Type B pancreatic cell (in vitro differentiated cells): ENCODE data around the gene THYN1. TPM values are rescaled to one million over a fixed set of nuclear protein-coding genes. Genes with fewer than 3 reads are reported as not detected.
"Not testable (repeated sequence)": the region's sequence is repeated elsewhere in the genome, so short reads cannot be mapped to it uniquely, and the experiment has no call there.

Experiments used
- DNase-seq: peaks from one replicate; pipeline ENCODE4 v3.0.0; 2021; ENCODE audit warnings: mixed read lengths; ENCODE audit not compliant: unreplicated experiment; ENCODE audit errors: extremely low spot score
- H3K27ac Mint-ChIP-seq: 2 replicates; pipeline ENCODE4 v1.8.0; 2021; ENCODE audit warnings: mild to moderate bottlenecking, mixed read lengths
- H3K27me3 Mint-ChIP-seq: 2 replicates; pipeline ENCODE4 v1.8.0; 2021; ENCODE audit warnings: mixed read lengths
- H3K36me3 Mint-ChIP-seq: 2 replicates; pipeline ENCODE4 v1.8.0; 2021; ENCODE audit warnings: mixed read lengths
- H3K4me1 Mint-ChIP-seq: one replicate; pipeline ENCODE4 v1.8.0; 2021; ENCODE audit warnings: mixed read lengths; ENCODE audit not compliant: unreplicated experiment
- H3K4me3 Mint-ChIP-seq: 2 replicates; pipeline ENCODE4 v1.8.0; 2021; ENCODE audit warnings: mild to moderate bottlenecking, mixed read lengths
- H3K9me3 Mint-ChIP-seq: 2 replicates; pipeline ENCODE4 v1.8.0; 2021; ENCODE audit warnings: mixed read lengths
- CTCF ChIP-seq: fragments of 200-600 bp; sonication (generic); conservative IDR thresholded peaks from 2 replicates; pipeline ENCODE4 v1.5.0; 2021; ENCODE audit warnings: antibody characterized with exemption, mild to moderate bottlenecking
- total RNA-seq: library from RNA; stranded (reverse); gene quantifications from 2 replicates; pipeline ENCODE4 v1.2.1, GENCODE V29; 2021; ENCODE audit warnings: low replicate concordance

Gene THYN1
- total RNA-seq, 1 donor from 2014 or later, result 44.3 TPM

GRCh38 chr11:134257101-134257500, 3.9 kb upstream of the THYN1 start:
- H3K27me3 Mint-ChIP-seq, result no peaks in the 10 kb centered on the region
- H3K27ac Mint-ChIP-seq, result no peak overlapping the region
- no peak overlapping the region for H3K4me3 Mint-ChIP-seq
- no peaks in the 10 kb centered on the region for H3K9me3 Mint-ChIP-seq
- peaks cover 8% of the 10 kb centered on the region for H3K36me3 Mint-ChIP-seq
- H3K4me1 Mint-ChIP-seq, result peaks cover 15% of the 10 kb centered on the region
- no peak for DNase-seq
- no peak for TF ChIP-seq CTCF

- H3K27me3 Mint-ChIP-seq, H3K9me3 Mint-ChIP-seq, DNase-seq, H3K36me3 Mint-ChIP-seq, H3K27ac Mint-ChIP-seq: not testable (repeated sequence)
- H3K4me3 Mint-ChIP-seq, result peak overlapping the region; percentile 77
- H3K4me1 Mint-ChIP-seq, result peaks cover 15% of the 10 kb centered on the region
Observed at GRCh38 chr11:134255184-134255561, 2.0 kb upstream of the THYN1 start.

GRCh38 chr11:134254433-134255183, 1.5 kb upstream of the THYN1 start:
- DNase-seq, result no peak
- no peaks in the 10 kb centered on the region for H3K27me3 Mint-ChIP-seq
- H3K9me3 Mint-ChIP-seq, result no peaks in the 10 kb centered on the region
- H3K4me3 Mint-ChIP-seq, result peak overlapping the region; percentile 97
- no peak for TF ChIP-seq CTCF
- H3K4me1 Mint-ChIP-seq, result peaks cover 15% of the 10 kb centered on the region
- peaks cover 8% of the 10 kb centered on the region for H3K36me3 Mint-ChIP-seq
- no peak overlapping the region for H3K27ac Mint-ChIP-seq

- Mint-ChIP-seq H3K4me1 (peaks cover 15% of the 10 kb centered on the region), H3K27me3 (no peaks in the 10 kb centered on the region), H3K9me3 (no peaks in the 10 kb centered on the region), H3K36me3 (peaks cover 6% of the 10 kb centered on the region), H3K4me3 (peak overlapping the region; percentile 97), H3K27ac (peak overlapping the region; percentile 24)
- no peak for DNase-seq
- TF ChIP-seq CTCF, result no peak
Observed at GRCh38 chr11:134252346-134253187, 585 bp downstream of the THYN1 start.

GRCh38 chr11:134250675-134251074, 2.5 kb downstream of the THYN1 start:
- H3K27me3 Mint-ChIP-seq, result no peaks in the 10 kb centered on the region
- H3K36me3 Mint-ChIP-seq, result peaks cover 11% of the 10 kb centered on the region
- peaks cover 15% of the 10 kb centered on the region for H3K4me1 Mint-ChIP-seq
- TF ChIP-seq CTCF, result no peak
- H3K9me3 Mint-ChIP-seq, result no peaks in the 10 kb centered on the region
- H3K4me3 Mint-ChIP-seq, result no peak overlapping the region
- no peak overlapping the region for H3K27ac Mint-ChIP-seq
- DNase-seq, result no peak

- no peak overlapping the region for H3K4me3 Mint-ChIP-seq
- H3K4me1 Mint-ChIP-seq, result peaks cover 15% of the 10 kb centered on the region
- TF ChIP-seq CTCF, result no peak
- no peaks in the 10 kb centered on the region for H3K27me3 Mint-ChIP-seq
- no peak overlapping the region for H3K27ac Mint-ChIP-seq
- no peak for DNase-seq
- H3K36me3 Mint-ChIP-seq, result peaks cover 11% of the 10 kb centered on the region
- no peaks in the 10 kb centered on the region for H3K9me3 Mint-ChIP-seq
Observed at GRCh38 chr11:134250246-134250645, 2.9 kb downstream of the THYN1 start.
